Colonic mucosa (tissue), 4 donors: ENCODE data around the gene HAND1. TPM values are rescaled to one million over a fixed set of nuclear protein-coding genes. Genes with fewer than 3 reads are reported as not detected.

Experiments
- DNase-seq: peaks from one replicate; pipeline ENCODE4 v3.0.0-alpha.2; 2020
- H3K27ac ChIP-seq: fragments of 200-600 bp; one replicate; pipeline ENCODE4 v1.8.0; 2021
- H3K27me3 ChIP-seq: fragments of 200-600 bp; one replicate; pipeline ENCODE4 v1.8.0; 2021
- H3K36me3 ChIP-seq: fragments of 200-600 bp; one replicate; pipeline ENCODE4 v1.8.0; 2021
- H3K4me1 ChIP-seq: fragments of 200-600 bp; one replicate; pipeline ENCODE4 v1.8.0; 2021; ENCODE audit warnings: mild to moderate bottlenecking
- H3K4me3 ChIP-seq: fragments of 200-600 bp; one replicate; pipeline ENCODE4 v1.8.0; 2021
- H3K9ac ChIP-seq, 2 donors: one replicate each; pipeline ENCODE4 v1.7.0; 2013; ENCODE audit warnings: control low read depth in 2 of 2, low read depth in 2 of 2, low read length in 2 of 2
- H3K9me3 ChIP-seq: fragments of 200-600 bp; one replicate; pipeline ENCODE4 v1.8.0; 2021
- CTCF ChIP-seq: fragments of 200-600 bp; IDR thresholded peaks from one replicate; pipeline ENCODE4 v1.8.0; 2022; ENCODE audit warnings: antibody characterized with exemption, mild to moderate bottlenecking
- intact Hi-C: fragments of 100-400 bp; cut with DNase I; formaldehyde crosslinking; loops from one replicate; pipeline ENCODE4 v1.14.1; 2022
- total RNA-seq, 2 donors: library from RNA; stranded (reverse); fragmentation: NEBNext Ultra II Directional in 1 of 2; extraction: Animal tissue kit (Norgen Biotek cat#: 25700) in 1 of 2; gene quantifications; one replicate each; pipeline ENCODE4 v1.2.1, GENCODE V29; 2021
- donor health status: healthy.
- donor health status: DM: no; HTN: no; CAD: no.
- donor health status: DM: no; HTN: no; CAD: no.

HAND1 gene
- total RNA-seq, 2 donors from 2014 or later = 4.6 TPM; not detected in 1

DNA sequence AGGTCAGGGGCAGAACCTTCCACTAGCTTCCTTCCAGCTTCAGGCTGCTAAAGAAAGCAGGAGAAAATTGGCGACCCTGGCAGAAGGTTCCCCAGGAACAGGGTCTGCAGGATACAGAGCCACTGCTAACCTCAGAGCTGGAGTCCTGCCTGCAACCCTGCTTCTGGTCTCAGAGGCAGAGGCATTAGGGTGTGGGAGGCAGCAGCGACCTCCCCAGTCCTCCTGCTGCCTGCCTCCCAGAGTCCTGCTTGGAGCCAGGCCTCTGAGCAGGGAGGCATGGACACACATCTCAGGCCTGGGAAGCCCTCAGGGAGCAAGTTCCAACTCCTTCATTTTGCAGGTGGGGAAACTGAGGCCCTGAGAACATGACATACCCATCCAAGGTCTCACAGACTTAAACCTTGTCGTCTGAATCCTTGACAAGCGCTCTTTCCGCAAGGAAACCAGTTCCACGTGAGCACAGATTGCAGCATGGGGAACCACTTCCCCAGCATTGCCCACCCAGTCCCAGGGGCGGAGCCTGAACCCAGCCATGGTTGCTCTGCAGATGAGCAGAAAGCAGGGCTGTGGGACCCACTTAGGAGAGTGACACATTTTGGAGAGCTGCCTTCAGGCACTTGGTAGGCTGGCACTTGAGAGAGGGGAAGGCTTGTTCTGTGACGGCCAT lies 28.2 kb upstream of the HAND1 start:
- no peak for DNase-seq
- no peak overlapping the region for H3K9ac ChIP-seq
- no peaks in the 10 kb centered on the region for H3K9me3 ChIP-seq
- no peaks in the 10 kb centered on the region for H3K27me3 ChIP-seq
- intact Hi-C loops = no loop called here
- no peaks in the 10 kb centered on the region for H3K4me1 ChIP-seq
- no peak overlapping the region for H3K27ac ChIP-seq
- no peak overlapping the region for H3K4me3 ChIP-seq
- H3K36me3 ChIP-seq = no peaks in the 10 kb centered on the region
- TF ChIP-seq CTCF = no peak

GRCh38 chr5:154505567-154505966 lies 27.5 kb upstream of the HAND1 start:
- no peak for TF ChIP-seq CTCF
- Histone ChIP-seq H3K9ac (no peak overlapping the region), H3K27me3 (no peaks in the 10 kb centered on the region), H3K9me3 (no peaks in the 10 kb centered on the region), H3K27ac (no peak overlapping the region), H3K36me3 (no peaks in the 10 kb centered on the region), H3K4me1 (no peaks in the 10 kb centered on the region), H3K4me3 (no peak overlapping the region)
- no peak for DNase-seq
- intact Hi-C loops = no loop called here

DNA sequence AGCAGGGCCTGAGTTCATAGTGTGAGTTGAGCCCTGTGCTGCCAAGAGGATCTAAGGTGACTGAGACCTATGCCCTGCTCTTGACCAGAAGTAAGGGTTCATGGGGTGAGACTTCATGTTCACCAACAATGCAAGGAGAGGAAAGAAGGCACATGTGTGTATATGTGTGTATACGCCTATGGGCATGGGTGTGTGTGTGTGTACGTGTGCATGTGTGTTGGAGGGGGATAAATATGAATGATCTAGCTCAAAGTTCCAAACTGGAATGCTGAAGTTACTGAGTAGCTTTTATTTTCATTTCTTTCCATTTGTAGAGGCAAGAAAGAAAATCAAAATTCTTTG lies 25.6 kb upstream of the HAND1 start:
- Histone ChIP-seq H3K27me3 (no peaks in the 10 kb centered on the region), H3K9ac (no peak overlapping the region), H3K27ac (no peak overlapping the region), H3K9me3 (no peaks in the 10 kb centered on the region), H3K4me3 (no peak overlapping the region), H3K4me1 (no peaks in the 10 kb centered on the region), H3K36me3 (no peaks in the 10 kb centered on the region)
- intact Hi-C loops = no loop called here
- no peak for DNase-seq
- TF ChIP-seq CTCF = no peak

- intact Hi-C loops = no loop called here
- H3K9ac ChIP-seq = no peak overlapping the region
- H3K36me3 ChIP-seq = no peaks in the 10 kb centered on the region
- H3K4me1 ChIP-seq = no peaks in the 10 kb centered on the region
- no peak for TF ChIP-seq CTCF
- DNase-seq = no peak
- no peak overlapping the region for H3K4me3 ChIP-seq
- no peaks in the 10 kb centered on the region for H3K27me3 ChIP-seq
- H3K9me3 ChIP-seq = no peaks in the 10 kb centered on the region
- H3K27ac ChIP-seq = no peak overlapping the region
Observed at GRCh38 chr5:154502180-154502579, 24.2 kb upstream of the HAND1 start.

DNA sequence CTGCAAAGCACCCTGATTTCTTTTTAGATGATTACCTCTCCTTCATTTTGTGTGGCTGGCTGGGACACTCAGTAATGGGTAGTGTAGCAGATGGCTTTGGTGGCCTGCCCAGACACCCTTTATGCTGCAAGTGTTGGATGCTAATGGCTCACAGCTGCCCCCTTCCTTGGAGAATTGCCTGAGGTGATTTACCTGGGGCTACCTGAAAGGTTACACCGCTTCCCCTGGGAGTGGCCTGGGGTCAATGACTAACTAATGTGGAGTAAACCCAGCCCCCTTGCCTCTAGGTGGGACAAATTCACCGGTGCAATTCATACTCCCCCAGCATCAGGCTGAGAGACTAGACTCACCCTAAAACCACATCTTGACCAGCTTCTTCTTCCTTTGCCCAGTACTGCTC lies 23.5 kb upstream of the HAND1 start:
- no peak for TF ChIP-seq CTCF
- no peak for DNase-seq
- H3K27me3 ChIP-seq = no peaks in the 10 kb centered on the region

More for the DNA sequence above, 23.5 kb upstream of the HAND1 start:
- no peaks in the 10 kb centered on the region for H3K9me3 ChIP-seq
- H3K4me1 ChIP-seq = no peaks in the 10 kb centered on the region
- no peak overlapping the region for H3K9ac ChIP-seq
- H3K27ac ChIP-seq = no peak overlapping the region
- no peaks in the 10 kb centered on the region for H3K36me3 ChIP-seq
- no peak overlapping the region for H3K4me3 ChIP-seq
- intact Hi-C loops = no loop called here
